A673 (cell line): ENCODE data around the gene RALGPS1.

Source experiments
- CTCF ChIP-seq: fragments of 300-800, 200-600 bp; sonication (generic); conservative IDR thresholded peaks from 2 replicates; pipeline ENCODE4 v1.5.1; 2017; ENCODE audit warnings: low read depth, mild to moderate bottlenecking, antibody characterized with exemption, low read length, moderate library complexity, mixed read lengths
- EZH2 ChIP-seq: fragments of 200-600 bp; sonication (generic); IDR thresholded peaks from 2 replicates; pipeline ENCODE4 v1.6.1; 2017; ENCODE audit warnings: borderline replicate concordance, low read depth, mild to moderate bottlenecking, mixed read lengths, antibody characterized with exemption, low read length; ENCODE audit not compliant: poor library complexity, severe bottlenecking

- TF ChIP-seq CTCF (no peak), EZH2 (no peak)
Observed at GRCh38 chr9:127097683-127098082, 183.1 kb downstream of the RALGPS1 start.
